Nephron (organoid): ENCODE measurements around the gene HIC2.

Experiments used
- H3K27ac Mint-ChIP-seq, 3 experiments: 2 replicates each; pipeline ENCODE4 v1.8.0; 2020; ENCODE audit warnings: mixed read lengths in 3 of 3, mild to moderate bottlenecking in 2 of 3, moderate library complexity in 1 of 3
- H3K27me3 Mint-ChIP-seq: 2 replicates; pipeline ENCODE4 v1.8.0; 2021; ENCODE audit warnings: low read depth, mild to moderate bottlenecking, moderate library complexity, mixed read lengths
- H3K36me3 Mint-ChIP-seq: 2 replicates; pipeline ENCODE4 v1.8.0; 2020; ENCODE audit warnings: low read depth, mixed read lengths
- H3K4me1 Mint-ChIP-seq: 2 replicates; pipeline ENCODE4 v1.8.0; 2020; ENCODE audit warnings: mixed read lengths
- H3K4me3 Mint-ChIP-seq, 3 experiments: 2 replicates each; pipeline ENCODE4 v1.8.0; 2020; ENCODE audit warnings: mild to moderate bottlenecking in 3 of 3, mixed read lengths in 3 of 3, moderate library complexity in 2 of 3
- H3K9me3 Mint-ChIP-seq: 2 replicates; pipeline ENCODE4 v1.8.0; 2020; ENCODE audit warnings: mixed read lengths
- CTCF ChIP-seq, 3 experiments: fragments of 200-600 bp; sonication (generic); IDR thresholded peaks; one replicate each; pipeline ENCODE4 v1.5.0; 2021; ENCODE audit warnings: antibody characterized with exemption in 3 of 3; ENCODE audit not compliant: unreplicated experiment in 3 of 3

HIC2 gene

GRCh38 chr22:21446827-21447690 is 29.9 kb downstream of the HIC2 start:
- Mint-ChIP-seq H3K4me3 (no peak overlapping the region), H3K27me3 (no peaks in the 10 kb centered on the region), H3K4me1 (peaks cover 5% of the 10 kb centered on the region), H3K9me3 (no peaks in the 10 kb centered on the region), H3K36me3 (peaks cover 8% of the 10 kb centered on the region), H3K27ac (peak overlapping the region in 1 of 3 experiments; percentile 52)
- no peak for TF ChIP-seq CTCF (IDR thresholded peaks at IDR 0.05; ENCODE audit: unreplicated experiment in 3 of 3)

GRCh38 chr22:21447694-21448402 is 30.7 kb downstream of the HIC2 start:
- H3K9me3 Mint-ChIP-seq, result no peaks in the 10 kb centered on the region
- H3K36me3 Mint-ChIP-seq, result peaks cover 8% of the 10 kb centered on the region
- H3K4me3 Mint-ChIP-seq, result no peak overlapping the region
- H3K27ac Mint-ChIP-seq, result peak overlapping the region in 1 of 3 experiments; percentile 52
- no peak for TF ChIP-seq CTCF (IDR thresholded peaks at IDR 0.05; ENCODE audit: unreplicated experiment in 3 of 3)
- no peaks in the 10 kb centered on the region for H3K27me3 Mint-ChIP-seq
- peaks cover 5% of the 10 kb centered on the region for H3K4me1 Mint-ChIP-seq

GRCh38 chr22:21448627-21449416 is 31.7 kb downstream of the HIC2 start:
- Mint-ChIP-seq H3K4me1 (no peaks in the 10 kb centered on the region), H3K27me3 (no peaks in the 10 kb centered on the region), H3K36me3 (peaks cover 8% of the 10 kb centered on the region), H3K4me3 (no peak overlapping the region), H3K9me3 (no peaks in the 10 kb centered on the region), H3K27ac (peak overlapping the region in 1 of 3 experiments; percentile 49)
- no peak for TF ChIP-seq CTCF (IDR thresholded peaks at IDR 0.05; ENCODE audit: unreplicated experiment in 3 of 3)

- Mint-ChIP-seq H3K36me3 (peaks cover 8% of the 10 kb centered on the region), H3K4me1 (no peaks in the 10 kb centered on the region), H3K27ac (no peak overlapping the region), H3K9me3 (no peaks in the 10 kb centered on the region), H3K4me3 (no peak overlapping the region), H3K27me3 (no peaks in the 10 kb centered on the region)
- no peak for TF ChIP-seq CTCF (IDR thresholded peaks at IDR 0.05; ENCODE audit: unreplicated experiment in 3 of 3)
These were observed 32.6 kb downstream of the HIC2 start for GRCh38 chr22:21449531-21450319.

- Mint-ChIP-seq H3K27ac (no peak overlapping the region), H3K27me3 (no peaks in the 10 kb centered on the region), H3K4me3 (no peak overlapping the region), H3K36me3 (peaks cover 8% of the 10 kb centered on the region), H3K4me1 (no peaks in the 10 kb centered on the region), H3K9me3 (no peaks in the 10 kb centered on the region)
- peak in 2 of 3 experiments; percentile 14 to 17 for TF ChIP-seq CTCF (IDR thresholded peaks at IDR 0.05; ENCODE audit: unreplicated experiment in 3 of 3)
These were observed 33.2 kb downstream of the HIC2 start for GRCh38 chr22:21450320-21450831.
